Fibroblast of lung (primary cell): ENCODE data around the gene DR1.

Source experiments
- EZH2 ChIP-seq: IDR thresholded peaks from 2 replicates; pipeline ENCODE4 v1.5.1; 2012; ENCODE audit warnings: low read length, control low read depth, mild to moderate bottlenecking; ENCODE audit errors: missing control alignments
- TF ChIP-seq, protein P1 (sequence below), 2 donors: IDR thresholded peaks in 1 of 2; conservative IDR thresholded peaks in 1 of 2; 1 replicate in 1 of 2; 2 replicates in 1 of 2; pipeline ENCODE4 v1.5.1; 2011 to 2012; ENCODE audit warnings: low read length in 2 of 2, control low read depth in 1 of 2, inconsistent platforms in 1 of 2, low read depth in 1 of 2, mild to moderate bottlenecking in 1 of 2

GRCh38 chr1:93348104-93348728 is 2.5 kb downstream of the DR1 start:
- TF ChIP-seq, protein P1, sequence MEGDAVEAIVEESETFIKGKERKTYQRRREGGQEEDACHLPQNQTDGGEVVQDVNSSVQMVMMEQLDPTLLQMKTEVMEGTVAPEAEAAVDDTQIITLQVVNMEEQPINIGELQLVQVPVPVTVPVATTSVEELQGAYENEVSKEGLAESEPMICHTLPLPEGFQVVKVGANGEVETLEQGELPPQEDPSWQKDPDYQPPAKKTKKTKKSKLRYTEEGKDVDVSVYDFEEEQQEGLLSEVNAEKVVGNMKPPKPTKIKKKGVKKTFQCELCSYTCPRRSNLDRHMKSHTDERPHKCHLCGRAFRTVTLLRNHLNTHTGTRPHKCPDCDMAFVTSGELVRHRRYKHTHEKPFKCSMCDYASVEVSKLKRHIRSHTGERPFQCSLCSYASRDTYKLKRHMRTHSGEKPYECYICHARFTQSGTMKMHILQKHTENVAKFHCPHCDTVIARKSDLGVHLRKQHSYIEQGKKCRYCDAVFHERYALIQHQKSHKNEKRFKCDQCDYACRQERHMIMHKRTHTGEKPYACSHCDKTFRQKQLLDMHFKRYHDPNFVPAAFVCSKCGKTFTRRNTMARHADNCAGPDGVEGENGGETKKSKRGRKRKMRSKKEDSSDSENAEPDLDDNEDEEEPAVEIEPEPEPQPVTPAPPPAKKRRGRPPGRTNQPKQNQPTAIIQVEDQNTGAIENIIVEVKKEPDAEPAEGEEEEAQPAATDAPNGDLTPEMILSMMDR (conservative IDR thresholded peaks at IDR 0.05 in 1 of 2, IDR thresholded peaks at IDR 0.05 in 1 of 2; ENCODE audit: low read depth in 1 of 2, low read length in 2 of 2) = no peak
- TF ChIP-seq EZH2 = no peak
